PFSK-1 (cell line): ENCODE data around the gene PXK.

Source experiments
- POLR2AphosphoS5 ChIP-seq: IDR thresholded peaks from 2 replicates; pipeline ENCODE4 v1.6.1; 2012; ENCODE audit warnings: low read depth, mild to moderate bottlenecking, control low read depth, low read length, moderate library complexity
- TAF1 ChIP-seq: IDR thresholded peaks from 2 replicates; pipeline ENCODE4 v1.6.1; 2012; ENCODE audit warnings: low read length, control low read depth, borderline replicate concordance; ENCODE audit not compliant: insufficient read depth
- TF ChIP-seq, protein P1 (sequence below), 2 experiments: IDR thresholded peaks; 2 replicates each; pipeline versions ENCODE4 v1.6.1 to v1.8.0; 2011 to 2012; ENCODE audit warnings: low read depth in 2 of 2, low read length in 2 of 2, control low read depth in 1 of 2, inconsistent platforms in 1 of 2, mild to moderate bottlenecking in 1 of 2, moderate library complexity in 1 of 2; ENCODE audit not compliant: insufficient read depth in 1 of 2

- TF ChIP-seq TAF1: no peak
- TF ChIP-seq, protein P1, sequence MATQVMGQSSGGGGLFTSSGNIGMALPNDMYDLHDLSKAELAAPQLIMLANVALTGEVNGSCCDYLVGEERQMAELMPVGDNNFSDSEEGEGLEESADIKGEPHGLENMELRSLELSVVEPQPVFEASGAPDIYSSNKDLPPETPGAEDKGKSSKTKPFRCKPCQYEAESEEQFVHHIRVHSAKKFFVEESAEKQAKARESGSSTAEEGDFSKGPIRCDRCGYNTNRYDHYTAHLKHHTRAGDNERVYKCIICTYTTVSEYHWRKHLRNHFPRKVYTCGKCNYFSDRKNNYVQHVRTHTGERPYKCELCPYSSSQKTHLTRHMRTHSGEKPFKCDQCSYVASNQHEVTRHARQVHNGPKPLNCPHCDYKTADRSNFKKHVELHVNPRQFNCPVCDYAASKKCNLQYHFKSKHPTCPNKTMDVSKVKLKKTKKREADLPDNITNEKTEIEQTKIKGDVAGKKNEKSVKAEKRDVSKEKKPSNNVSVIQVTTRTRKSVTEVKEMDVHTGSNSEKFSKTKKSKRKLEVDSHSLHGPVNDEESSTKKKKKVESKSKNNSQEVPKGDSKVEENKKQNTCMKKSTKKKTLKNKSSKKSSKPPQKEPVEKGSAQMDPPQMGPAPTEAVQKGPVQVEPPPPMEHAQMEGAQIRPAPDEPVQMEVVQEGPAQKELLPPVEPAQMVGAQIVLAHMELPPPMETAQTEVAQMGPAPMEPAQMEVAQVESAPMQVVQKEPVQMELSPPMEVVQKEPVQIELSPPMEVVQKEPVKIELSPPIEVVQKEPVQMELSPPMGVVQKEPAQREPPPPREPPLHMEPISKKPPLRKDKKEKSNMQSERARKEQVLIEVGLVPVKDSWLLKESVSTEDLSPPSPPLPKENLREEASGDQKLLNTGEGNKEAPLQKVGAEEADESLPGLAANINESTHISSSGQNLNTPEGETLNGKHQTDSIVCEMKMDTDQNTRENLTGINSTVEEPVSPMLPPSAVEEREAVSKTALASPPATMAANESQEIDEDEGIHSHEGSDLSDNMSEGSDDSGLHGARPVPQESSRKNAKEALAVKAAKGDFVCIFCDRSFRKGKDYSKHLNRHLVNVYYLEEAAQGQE (IDR thresholded peaks at IDR 0.05; ENCODE audit: insufficient read depth in 1 of 2, low read depth in 2 of 2, low read length in 2 of 2): no peak
- no peak for TF ChIP-seq POLR2AphosphoS5
Measured at GRCh38 chr3:58392181-58392580, 59.5 kb downstream of the PXK start.
